HG03439 (cell line): ENCODE measurements around the gene FUT1.
A peak's percentile ranks its signal among the peaks of the same experiment; 100 is the strongest.
"Not testable (repeated sequence)": the region's sequence is repeated elsewhere in the genome, so short reads cannot be mapped to it uniquely, and the experiment has no call there.

ENCODE experiments used
- ATAC-seq: cut with Tn5 transposase; IDR thresholded peaks from one replicate; pipeline ENCODE4 v1.9.1; 2021; ENCODE audit warnings: mild to moderate bottlenecking, moderate library complexity; ENCODE audit not compliant: unreplicated experiment

FUT1 gene

GRCh38 chr19:48752496-48753365 is at the start of gene FUT1:
FUT1 (minus strand) TSS chr19:48752641; CDS start chr19:48751281, 1,360 bp downstream.
- ATAC-seq = no peak

GRCh38 chr19:48799358-48800300 is 47.2 kb upstream of the FUT1 start:
- no peak for ATAC-seq

GRCh38 chr19:48798937-48799336 is 46.5 kb upstream of the FUT1 start:
- no peak for ATAC-seq

GRCh38 chr19:48797103-48797502 is 44.7 kb upstream of the FUT1 start:
- ATAC-seq = no peak

GRCh38 chr19:48796298-48797083 is 44.0 kb upstream of the FUT1 start:
- ATAC-seq = no peak

- no peak for ATAC-seq
These were observed 43.2 kb upstream of the FUT1 start for GRCh38 chr19:48795685-48796070.

GRCh38 chr19:48795055-48795684 is 42.7 kb upstream of the FUT1 start:
- ATAC-seq = peak; percentile 59

GRCh38 chr19:48794291-48794690 is 41.9 kb upstream of the FUT1 start:
- no peak for ATAC-seq

GRCh38 chr19:48793271-48793670 is 40.8 kb upstream of the FUT1 start:
- ATAC-seq = no peak

GRCh38 chr19:48787331-48787730 is 34.9 kb upstream of the FUT1 start:
- not testable (repeated sequence) for ATAC-seq

GRCh38 chr19:48786422-48786821 is 34.0 kb upstream of the FUT1 start:
- not testable (repeated sequence) for ATAC-seq

- ATAC-seq = no peak
These were observed 32.1 kb upstream of the FUT1 start for GRCh38 chr19:48784527-48784926.

- no peak for ATAC-seq
These were observed 28.4 kb upstream of the FUT1 start for GRCh38 chr19:48780631-48781391.

- ATAC-seq = no peak
These were observed 27.2 kb upstream of the FUT1 start for GRCh38 chr19:48779636-48780035.

- no peak for ATAC-seq
These were observed 25.3 kb upstream of the FUT1 start for GRCh38 chr19:48777720-48778119.

GRCh38 chr19:48777139-48777538 is 24.7 kb upstream of the FUT1 start:
- no peak for ATAC-seq

GRCh38 chr19:48772503-48772953 is 20.1 kb upstream of the FUT1 start:
- no peak for ATAC-seq

GRCh38 chr19:48770734-48771472 is 18.5 kb upstream of the FUT1 start:
- no peak for ATAC-seq

GRCh38 chr19:48770266-48770665 is 17.8 kb upstream of the FUT1 start:
- ATAC-seq = no peak
